IPS-11a (cell line): ENCODE results near the gene GUCY2C.

Source experiments
- H3K4me3 ChIP-seq: one replicate; pipeline ENCODE4 v1.5.1; 2013; ENCODE audit warnings: low read depth, low read length, control low read depth

Gene GUCY2C

DNA sequence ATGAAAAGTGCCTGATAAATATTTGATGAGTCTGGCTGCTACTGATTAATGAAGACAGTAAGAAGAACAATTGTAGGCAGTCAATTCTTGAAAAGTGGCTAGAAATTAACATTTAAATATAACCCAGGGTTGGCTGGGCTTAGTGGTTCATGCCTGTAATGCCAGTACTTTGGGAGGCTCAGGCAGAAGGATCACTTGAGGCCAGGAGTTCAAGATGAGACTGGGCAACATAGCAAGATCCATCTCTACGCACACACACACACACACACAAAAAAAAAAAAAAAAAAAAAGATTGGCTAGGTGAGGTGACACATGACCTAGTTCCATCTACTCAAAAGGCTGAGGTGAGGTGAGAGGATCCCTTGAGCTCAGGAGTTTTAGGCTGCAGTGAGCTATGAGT is 120.8 kb downstream of the GUCY2C start:
- no peak overlapping the region for H3K4me3 ChIP-seq

DNA sequence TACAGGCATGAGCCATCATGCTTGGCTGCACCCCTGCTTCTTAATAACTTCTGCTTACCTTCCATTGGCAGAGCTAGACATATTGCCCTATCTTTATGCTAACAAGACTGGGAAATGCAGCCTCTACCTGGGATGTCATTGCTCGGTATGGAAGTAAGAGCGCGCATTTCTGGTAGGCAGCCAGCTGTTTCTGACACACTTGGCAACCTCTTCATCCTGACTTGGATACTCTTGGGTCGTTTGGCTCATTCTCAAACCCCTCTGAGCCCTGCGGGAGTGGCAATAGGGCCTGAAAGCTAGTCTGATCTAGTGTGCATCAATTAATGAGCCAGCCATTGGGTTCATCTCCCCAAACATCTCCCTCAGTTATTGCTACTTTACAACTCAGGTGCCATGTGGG is 123.3 kb downstream of the GUCY2C start:
- no peak overlapping the region for H3K4me3 ChIP-seq

DNA sequence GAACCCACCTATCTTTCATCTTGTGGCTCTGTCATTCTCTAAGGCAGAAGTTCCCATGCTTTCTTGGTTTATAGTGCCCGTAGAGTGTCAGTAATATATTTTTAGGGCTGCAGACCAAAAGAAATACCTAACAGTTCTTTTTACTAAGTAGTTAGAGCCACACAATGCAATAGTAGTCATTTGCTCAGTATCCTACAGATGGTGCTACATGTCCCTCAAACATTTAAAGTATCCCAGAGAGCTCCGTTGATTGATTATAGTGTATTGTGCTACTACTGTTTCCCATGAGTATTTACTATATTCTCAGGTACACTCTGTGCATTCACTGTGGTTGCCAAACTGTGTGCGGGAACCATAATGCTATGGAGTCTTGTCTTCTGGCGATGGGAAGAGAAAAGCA is 124.0 kb downstream of the GUCY2C start:
- no peak overlapping the region for H3K4me3 ChIP-seq

DNA sequence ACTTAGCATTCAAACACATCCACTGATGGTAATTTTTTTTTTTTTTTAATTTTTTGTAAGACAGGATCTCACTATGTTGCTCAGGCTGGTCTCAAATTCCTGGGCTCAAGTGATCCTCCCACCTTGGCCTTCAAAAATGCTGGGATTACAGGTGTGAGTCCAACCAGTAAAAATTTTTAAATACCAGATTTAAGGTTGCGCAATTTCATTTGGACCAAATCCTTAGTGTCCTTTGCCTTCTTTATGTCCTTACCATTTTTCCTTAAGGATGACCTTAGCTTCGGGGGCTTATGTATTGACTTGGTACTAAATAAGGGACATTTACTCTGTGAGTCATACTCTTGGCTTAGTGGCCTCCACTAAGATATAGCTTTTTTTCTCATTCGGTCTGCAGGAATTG is 124.6 kb downstream of the GUCY2C start:
- H3K4me3 ChIP-seq: no peak overlapping the region

DNA sequence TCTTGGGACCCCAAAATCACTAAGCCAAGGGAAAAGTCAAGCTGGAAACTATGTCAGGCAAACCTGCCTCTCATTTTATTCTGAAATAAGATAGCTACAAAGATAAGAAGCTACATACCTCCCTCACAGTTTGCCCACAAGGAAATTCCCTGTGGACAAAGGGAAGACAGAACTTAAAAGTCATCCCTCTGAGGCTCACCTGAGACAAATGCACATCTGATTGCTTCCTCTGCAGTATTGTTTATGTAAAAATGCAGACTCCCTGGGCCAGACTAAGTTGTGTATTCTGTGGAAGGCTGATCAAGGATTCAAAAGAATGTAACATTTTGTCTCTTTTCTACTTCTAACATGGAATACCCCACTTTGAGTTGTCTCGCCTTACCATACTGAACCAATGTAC is 126.2 kb downstream of the GUCY2C start:
- no peak overlapping the region for H3K4me3 ChIP-seq

DNA sequence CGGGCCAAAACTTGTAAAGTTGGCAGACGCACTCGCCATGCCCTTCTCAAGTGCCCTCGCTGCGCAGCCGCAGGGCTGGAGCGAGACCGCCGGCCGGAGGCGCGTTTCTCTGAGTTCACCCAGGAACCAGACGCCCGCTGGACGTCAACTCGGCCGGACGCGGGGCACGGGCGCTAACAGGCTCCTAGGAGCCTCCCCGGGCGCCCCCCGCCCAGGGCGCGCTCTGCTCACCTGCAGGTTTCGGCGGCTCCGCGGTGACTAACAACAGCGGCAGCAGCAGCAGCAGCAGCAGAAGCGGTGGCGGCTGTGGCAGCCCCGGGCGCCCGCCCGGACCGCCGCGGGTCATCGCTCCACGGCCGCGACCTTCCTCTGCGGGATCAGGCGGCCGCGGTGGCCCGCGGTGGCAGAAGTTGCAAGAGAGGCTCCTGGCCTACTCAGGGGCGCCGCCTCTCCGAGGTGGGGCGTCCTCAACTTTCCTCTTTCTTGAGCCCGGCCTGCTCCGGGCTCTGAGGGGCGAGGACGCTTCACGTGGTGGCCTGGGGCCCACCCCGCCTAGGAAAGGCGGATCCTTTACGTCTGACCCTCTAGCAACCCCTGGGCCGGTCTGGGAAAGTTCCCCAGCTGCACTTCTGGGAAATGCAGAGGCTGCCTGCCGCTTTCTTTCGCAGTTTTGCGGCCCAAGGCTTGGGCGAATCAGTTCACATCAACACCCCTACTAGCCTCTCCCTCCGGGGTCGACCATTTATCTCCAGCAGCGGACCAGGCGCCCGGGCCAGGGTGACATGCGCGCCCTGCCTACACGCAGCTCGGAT is 128.8 kb downstream of the GUCY2C start, which contains the start of gene PLBD1:
Gene PLBD1, minus strand, starts transcription at position 533 of the 812 bp plus-strand sequence. Its CDS starts 187 bp downstream, at position 346.
- H3K4me3 ChIP-seq: peak within 1 kb of the TSS; percentile 47

DNA sequence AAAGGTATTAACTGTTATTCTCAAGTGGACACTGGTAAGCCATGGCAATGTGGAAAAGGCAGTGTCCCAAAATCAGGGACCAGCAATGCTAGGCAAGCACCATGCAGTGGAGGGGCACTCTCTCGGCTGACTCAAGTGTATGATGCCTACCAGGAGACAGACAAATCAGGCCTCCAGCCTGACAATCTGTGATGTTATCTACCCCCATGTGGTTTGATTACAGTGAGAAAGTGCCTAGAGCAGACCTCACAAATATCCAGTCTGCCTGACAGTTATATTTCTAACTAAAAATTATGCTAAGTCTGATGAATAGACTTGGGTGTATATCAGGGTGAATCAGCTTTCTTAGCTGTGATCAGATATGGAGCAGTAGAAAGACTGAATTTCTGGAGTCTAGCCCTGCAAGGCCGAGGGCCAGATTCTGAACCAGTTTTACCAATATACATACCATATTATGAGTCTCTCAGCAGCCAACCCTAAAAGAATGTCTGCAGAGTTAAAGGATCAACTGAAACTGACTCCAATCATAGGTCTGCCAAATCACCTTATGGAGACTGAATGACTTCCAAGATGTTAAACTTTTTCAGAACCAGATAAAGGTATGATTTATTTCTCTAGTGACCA is 132.0 kb downstream of the GUCY2C start:
- H3K4me3 ChIP-seq: no peak overlapping the region

DNA sequence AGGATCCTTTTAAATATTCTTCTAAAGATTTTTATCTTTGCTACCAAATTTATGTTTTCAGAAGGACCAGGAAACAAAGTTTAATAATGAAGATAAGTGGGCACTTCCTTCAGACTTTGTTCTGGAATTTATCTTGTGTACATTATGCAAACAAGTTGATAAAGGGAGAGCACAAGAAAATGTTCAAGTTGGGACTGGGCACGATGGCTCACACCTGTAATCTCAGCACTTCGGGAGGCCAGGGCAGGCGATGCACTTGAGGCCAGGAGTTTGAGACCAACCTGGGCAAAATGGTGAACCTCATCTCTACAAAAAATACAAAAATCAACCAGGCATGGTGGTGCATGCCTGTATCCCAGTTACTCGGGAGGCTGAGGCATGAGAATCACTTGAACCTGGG is 133.4 kb downstream of the GUCY2C start:
- no peak overlapping the region for H3K4me3 ChIP-seq
